ENCODE results near the gene UQCRC1. TPM values are rescaled to one million over a fixed set of nuclear protein-coding genes. Genes with fewer than 3 reads are reported as not detected.
A peak's percentile ranks its signal among the peaks of the same experiment; 100 is the strongest.

The UQCRC1 gene
- total RNA-seq, 4 donors from 2014 or later, result 195 to 346 (median 302) TPM

- Histone ChIP-seq H3K9me3 (no peaks in the 10 kb centered on the region), H3K36me3 (no peaks in the 10 kb centered on the region), H3K4me3 (no peak overlapping the region), H3K27ac (no peak overlapping the region), H3K4me1 (peaks cover 0 to 12% (median 8%) of the 10 kb centered on the region in 3 donors), H3K27me3 (no peaks in the 10 kb centered on the region)
- WGBS, 2 donors (ENCODE audit: low coverage in 1 of 2), result 97 to 100% methylated on average over 1 to 6 of the region's 38 CpGs
- TF ChIP-seq POLR2A (IDR thresholded peaks at IDR 0.05) (no peak), EP300 (IDR thresholded peaks at IDR 0.05) (no peak), CTCF (IDR thresholded peaks at IDR 0.05) (no peak), POLR2AphosphoS5 (IDR thresholded peaks at IDR 0.05) (no peak)
- ATAC-seq, result no peak
Observed at GRCh38 chr3:48639944-48640606, 30.6 kb upstream of the UQCRC1 start.

- Histone ChIP-seq H3K36me3 (peaks cover 0 to 11% of the 10 kb centered on the region in 2 donors), H3K4me3 (no peak overlapping the region), H3K4me1 (peaks cover 0 to 25% (median 18%) of the 10 kb centered on the region in 3 donors), H3K9me3 (no peaks in the 10 kb centered on the region), H3K27me3 (no peaks in the 10 kb centered on the region), H3K27ac (no peak overlapping the region)
- TF ChIP-seq POLR2A (IDR thresholded peaks at IDR 0.05), result no peak
- no peak for TF ChIP-seq POLR2AphosphoS5 (IDR thresholded peaks at IDR 0.05)
- no peak for TF ChIP-seq CTCF (IDR thresholded peaks at IDR 0.05)
- TF ChIP-seq EP300 (IDR thresholded peaks at IDR 0.05), result no peak
- 65% methylated on average over 2 of the region's 6 CpGs; no CpG with 5 or more reads in 1 of the 2 donors for WGBS, 2 donors (ENCODE audit: low coverage in 1 of 2)
- ATAC-seq, result no peak
Observed at GRCh38 chr3:48637305-48637704, 27.9 kb upstream of the UQCRC1 start.

- H3K4me3 ChIP-seq, result peak overlapping the region; percentile 80 to 93
- no peaks in the 10 kb centered on the region for H3K27me3 ChIP-seq
- 29 to 65% methylated on average over 2 to 5 of the region's 10 CpGs for WGBS, 2 donors (ENCODE audit: low coverage in 1 of 2)
- peaks cover 0 to 25% (median 18%) of the 10 kb centered on the region in 3 donors for H3K4me1 ChIP-seq
- TF ChIP-seq POLR2AphosphoS5 (IDR thresholded peaks at IDR 0.05) (no peak), POLR2A (IDR thresholded peaks at IDR 0.05) (no peak), CTCF (IDR thresholded peaks at IDR 0.05) (no peak), EP300 (IDR thresholded peaks at IDR 0.05) (no peak)
- H3K36me3 ChIP-seq, result peaks cover 0 to 22% of the 10 kb centered on the region in 2 donors
- no peak for ATAC-seq
- no peaks in the 10 kb centered on the region for H3K9me3 ChIP-seq
- H3K27ac ChIP-seq, result peak overlapping the region in 3 of 4 donors; percentile 87 to 93 (median 90)
Observed at GRCh38 chr3:48636149-48636655, 26.8 kb upstream of the UQCRC1 start.

GRCh38 chr3:48635222-48636021 lies 26.0 kb upstream of the UQCRC1 start, which contains the start of gene SLC26A6:
SLC26A6 (minus strand) TSS chr3:48635461; CDS start chr3:48635393, 68 bp downstream.
- peaks cover 0 to 30% of the 10 kb centered on the region in 2 donors for H3K36me3 ChIP-seq
- peak within 1 kb of the TSS; percentile 44 to 93 (median 88) for H3K27ac ChIP-seq
- H3K9me3 ChIP-seq, result no peaks in the 10 kb centered on the region
- peak; percentile 99 for ATAC-seq
- TF ChIP-seq POLR2AphosphoS5 (IDR thresholded peaks at IDR 0.05), result peak; percentile 59
- peak in 1 of 2 donors; percentile 39 for TF ChIP-seq POLR2A (IDR thresholded peaks at IDR 0.05)
- peak in 3 of 4 experiments; percentile 40 to 55 (median 47) for TF ChIP-seq CTCF (IDR thresholded peaks at IDR 0.05)
- TF ChIP-seq EP300 (IDR thresholded peaks at IDR 0.05), result peak; percentile 21
- no CpG with 5 or more reads among the region's 68 CpGs for WGBS, 2 donors (ENCODE audit: low coverage in 1 of 2)
- H3K4me3 ChIP-seq, result peak within 1 kb of the TSS; percentile 80 to 93
- peaks cover 0 to 25% (median 18%) of the 10 kb centered on the region in 3 donors for H3K4me1 ChIP-seq
- no peaks in the 10 kb centered on the region for H3K27me3 ChIP-seq
